GM19351 (cell line): ENCODE data around the gene ZMYND10.

Experiments
- ATAC-seq: cut with Tn5 transposase; IDR thresholded peaks from one replicate; pipeline ENCODE4 v1.9.1; 2021; ENCODE audit warnings: mild to moderate bottlenecking, moderate library complexity; ENCODE audit not compliant: unreplicated experiment

The ZMYND10 gene

DNA sequence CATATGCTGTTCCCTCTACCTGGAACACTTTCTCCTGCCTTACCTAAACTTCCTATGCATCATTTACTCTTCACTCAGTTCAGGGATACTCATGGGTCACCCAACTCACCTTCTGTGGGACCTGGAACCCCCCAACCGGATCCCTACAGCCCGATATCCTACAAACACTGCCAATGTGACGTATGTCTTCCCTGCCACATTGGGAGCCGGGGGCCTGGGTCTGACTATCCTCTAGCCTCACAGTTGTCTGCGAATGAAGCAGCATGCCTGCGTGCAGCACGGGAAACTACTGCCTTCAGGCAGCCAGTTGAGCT, 4.6 kb upstream of the ZMYND10 start:
- ATAC-seq = no peak

DNA sequence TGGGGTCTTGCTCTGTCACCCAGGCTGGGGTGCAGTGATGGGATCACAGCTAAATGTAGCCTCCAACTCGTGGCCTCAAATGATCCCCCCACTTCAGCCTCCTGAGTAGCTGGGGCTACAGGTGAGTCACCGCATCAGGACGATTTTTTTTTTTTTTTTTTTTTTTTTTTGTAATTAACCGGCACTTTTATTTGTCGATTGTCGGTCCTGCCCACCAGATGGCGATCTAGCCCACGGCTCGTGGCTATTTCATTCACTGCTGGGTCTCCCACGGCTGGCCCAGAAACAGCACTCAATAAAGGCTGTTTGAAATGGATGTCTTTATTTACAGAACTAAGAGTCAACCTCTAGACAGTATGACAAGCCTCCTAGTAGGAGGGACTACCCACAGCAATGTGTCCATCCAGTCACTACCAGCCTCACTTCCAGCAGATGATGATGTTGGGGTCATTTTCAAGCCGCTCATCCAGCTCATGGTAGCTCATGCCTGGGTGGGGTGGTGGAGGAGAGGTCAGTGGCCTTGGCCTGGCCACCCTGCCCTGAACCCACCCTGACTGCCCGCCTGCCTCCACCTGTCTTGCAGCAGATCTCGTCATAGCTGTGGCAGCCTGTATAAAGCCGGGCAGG, 1.8 kb upstream of the ZMYND10 start:
- no peak for ATAC-seq

- ATAC-seq = no peak
These were observed 524 bp downstream of the ZMYND10 start for GRCh38 chr3:50345008-50345407.

- ATAC-seq = no peak
These were observed 2.5 kb downstream of the ZMYND10 start for GRCh38 chr3:50342813-50343633.

GRCh38 chr3:50341996-50342650, 3.4 kb downstream of the ZMYND10 start:
- ATAC-seq = no peak

DNA sequence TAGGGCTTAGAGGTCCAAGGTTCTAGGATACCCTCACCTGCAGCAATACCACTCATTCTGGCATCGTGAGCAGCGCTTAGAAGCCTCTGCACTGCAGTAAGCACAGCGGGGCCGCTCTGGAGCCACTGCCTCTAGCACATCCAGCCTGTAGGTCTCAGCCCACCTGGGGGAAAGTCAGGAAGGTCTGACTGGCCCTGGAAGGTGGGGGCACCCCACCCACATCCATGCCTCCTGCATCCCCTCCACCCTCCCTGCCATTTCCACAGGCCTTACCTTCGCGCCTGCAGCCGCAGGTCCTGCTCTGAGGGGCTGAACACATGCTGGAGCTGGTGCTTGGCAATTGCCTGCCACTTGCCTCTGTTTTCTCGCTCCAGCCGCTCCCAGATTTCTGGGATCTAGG, 4.0 kb downstream of the ZMYND10 start:
- no peak for ATAC-seq

GRCh38 chr3:50340448-50341329, 4.8 kb downstream of the ZMYND10 start, which contains the start of gene RASSF1:
TSS of gene RASSF1 (minus strand) at chr3:50340836. CDS start at chr3:50340805, 31 bp downstream.
- ATAC-seq = peak; percentile 29

DNA sequence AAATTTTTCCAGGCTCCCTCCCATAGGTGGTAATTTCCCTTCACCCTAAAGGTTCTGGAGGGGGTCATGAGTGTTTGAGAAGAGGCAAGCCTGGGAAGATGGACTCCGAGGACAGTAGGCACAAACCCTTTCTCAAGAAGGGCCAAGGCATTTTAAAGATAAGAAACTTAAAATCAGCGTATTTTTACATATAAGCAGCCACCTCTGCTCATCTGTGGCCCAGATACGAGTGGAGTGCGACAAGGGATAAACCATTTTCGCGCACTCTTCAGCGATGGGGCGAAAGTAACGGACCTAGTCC, 5.4 kb downstream of the ZMYND10 start:
- ATAC-seq = no peak

DNA sequence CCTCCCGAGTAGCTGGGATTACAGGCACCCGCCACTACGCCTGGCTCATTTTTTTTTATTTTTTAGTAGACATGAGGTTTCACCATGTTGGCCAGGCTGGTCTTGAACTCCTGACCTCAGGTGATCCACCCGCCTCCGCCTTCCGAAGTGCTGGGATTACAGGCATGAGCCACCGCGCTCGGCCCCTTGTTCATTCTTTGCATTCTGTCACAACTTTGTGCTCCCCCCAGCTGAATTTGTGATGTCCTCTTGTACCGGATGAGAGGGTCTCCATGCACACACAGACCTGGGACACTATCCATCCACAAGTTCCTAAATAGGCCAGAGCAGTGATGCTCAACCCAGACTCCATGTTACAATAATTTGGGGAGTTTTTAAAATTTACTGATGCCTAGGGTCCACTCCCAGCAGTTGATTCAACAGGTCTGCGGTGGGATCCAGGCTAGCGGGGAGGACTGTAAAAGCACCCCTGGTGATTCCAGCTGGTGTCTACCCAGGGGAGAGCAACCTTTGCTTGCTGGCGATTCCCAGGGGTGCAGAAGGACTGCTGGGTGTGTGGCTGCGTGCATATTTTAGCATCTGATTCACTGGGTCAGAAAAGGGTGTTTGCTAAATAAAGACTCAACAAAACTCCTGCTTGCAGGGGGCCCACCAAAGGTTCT, 5.9 kb downstream of the ZMYND10 start:
- no peak for ATAC-seq

DNA sequence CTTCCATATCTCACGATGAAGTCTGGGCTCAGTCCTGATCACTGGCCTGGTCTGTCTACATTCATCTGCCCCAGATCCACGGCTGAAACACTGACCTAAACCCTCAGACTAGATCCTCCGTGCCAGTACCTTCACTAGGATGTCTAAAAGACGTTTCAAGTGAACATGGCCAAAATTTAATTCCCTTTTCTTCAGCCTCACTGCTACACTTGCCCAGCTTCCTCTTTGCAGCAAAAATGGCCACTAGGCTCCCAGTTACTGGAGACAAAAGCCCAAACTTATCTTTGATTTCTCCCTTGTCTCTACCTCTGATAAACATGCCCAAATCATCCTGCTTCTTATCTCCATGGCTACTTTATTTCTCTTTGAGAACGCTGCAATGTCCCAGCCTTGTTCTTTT, 6.6 kb downstream of the ZMYND10 start:
- no peak for ATAC-seq

DNA sequence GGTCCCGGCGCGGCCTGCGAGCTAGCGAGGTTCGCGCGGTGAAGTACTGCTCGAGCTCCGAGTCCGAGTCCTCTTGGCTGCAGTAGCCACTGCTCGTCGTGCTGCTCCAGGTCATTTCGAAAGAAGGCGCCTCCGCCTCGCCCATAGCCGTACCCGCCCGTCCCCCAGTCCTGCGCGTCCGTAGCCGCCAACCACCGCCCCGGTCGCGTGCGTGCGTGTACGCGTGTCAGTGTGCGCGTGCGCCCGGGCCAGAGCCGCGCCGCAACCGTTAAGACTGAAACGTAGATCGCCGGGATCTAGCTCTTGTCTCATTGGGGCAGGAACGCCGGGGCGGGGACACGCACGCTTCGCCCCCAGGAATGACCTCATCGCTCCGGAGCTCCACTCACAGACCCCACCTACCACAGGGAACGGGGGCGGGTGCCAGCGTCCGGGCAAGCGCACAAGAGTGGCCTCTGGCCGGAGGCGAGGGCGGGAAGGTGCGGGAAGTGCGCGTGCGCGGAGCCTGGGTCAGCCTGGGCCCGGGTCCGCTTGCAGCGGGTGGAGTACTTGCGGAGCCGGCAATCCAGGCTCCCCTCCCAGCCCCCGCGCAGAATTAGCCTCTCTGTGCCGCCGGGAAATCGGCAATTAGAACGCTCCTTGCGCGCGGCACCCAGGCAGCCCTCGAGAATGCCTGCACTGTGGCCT, 8.2 kb downstream of the ZMYND10 start:
- peak; percentile 61 for ATAC-seq

- peak; percentile 1 for ATAC-seq
These were observed 8.9 kb downstream of the ZMYND10 start for GRCh38 chr3:50336452-50337174.

- ATAC-seq = no peak
These were observed 11.0 kb downstream of the ZMYND10 start for GRCh38 chr3:50334339-50335075.

DNA sequence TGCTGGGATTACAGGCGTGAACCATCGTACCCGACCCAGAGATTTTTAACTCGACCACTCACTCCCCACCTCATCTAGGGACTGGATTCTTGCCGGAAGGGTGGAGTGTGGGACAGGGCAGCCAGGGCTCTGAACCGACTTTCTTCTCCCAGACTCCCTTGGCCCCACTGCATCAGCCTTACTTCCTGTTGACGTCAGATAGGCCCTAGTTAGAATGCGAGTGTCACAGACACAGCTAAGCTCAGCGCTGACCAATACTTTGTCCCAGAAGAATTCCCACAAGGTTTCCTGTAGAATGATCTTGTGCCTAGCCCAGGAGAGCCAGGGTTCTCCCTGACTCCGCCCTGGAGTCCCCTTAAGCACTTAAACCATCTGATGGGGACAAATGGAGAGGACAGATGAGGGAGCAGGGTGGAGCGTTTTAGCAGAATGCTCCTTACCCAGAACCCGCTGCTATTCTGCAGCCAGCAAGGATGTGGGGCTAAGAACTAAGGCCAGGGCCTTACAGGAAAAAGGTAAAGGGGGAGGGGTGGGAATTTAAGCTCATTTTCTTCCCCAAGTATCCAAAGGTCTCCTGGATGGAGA, 11.7 kb downstream of the ZMYND10 start:
- no peak for ATAC-seq

GRCh38 chr3:50331364-50331907, 14.1 kb downstream of the ZMYND10 start:
- ATAC-seq = no peak

DNA sequence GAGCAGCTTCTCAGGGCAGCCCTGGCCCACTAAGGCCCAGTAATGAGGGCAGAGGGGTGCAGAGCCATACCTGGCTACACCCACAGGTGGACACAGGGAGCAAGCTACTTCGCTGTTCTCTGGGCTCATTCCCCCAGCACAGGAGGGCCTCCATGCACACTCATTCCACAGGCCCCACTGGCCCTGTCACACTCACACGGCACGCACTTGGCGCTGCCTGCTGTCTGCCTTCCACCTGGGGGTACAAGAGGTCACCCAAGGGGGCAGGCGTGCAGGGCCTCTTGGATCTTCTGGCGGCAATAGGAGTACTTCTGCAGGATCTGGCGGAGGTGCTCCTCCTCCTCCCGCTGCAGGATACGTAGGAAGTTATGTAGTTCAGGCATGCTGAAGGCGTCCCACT, 15.2 kb downstream of the ZMYND10 start:
- ATAC-seq = no peak

- peak; percentile 92 for ATAC-seq
These were observed 17.4 kb downstream of the ZMYND10 start, which contains the start of gene TUSC2 for GRCh38 chr3:50327943-50328691. TSS of gene TUSC2 (minus strand) at chr3:50328223. CDS start at chr3:50328099, 124 bp downstream.
